Globus pallidus (tissue), 1 donor: ENCODE measurements around the gene RAP1GAP.

ENCODE experiments used
- DNase-seq: peaks from one replicate; pipeline ENCODE4 v3.0.0-alpha.2; 2015; ENCODE audit warnings: low spot score

RAP1GAP gene

DNA sequence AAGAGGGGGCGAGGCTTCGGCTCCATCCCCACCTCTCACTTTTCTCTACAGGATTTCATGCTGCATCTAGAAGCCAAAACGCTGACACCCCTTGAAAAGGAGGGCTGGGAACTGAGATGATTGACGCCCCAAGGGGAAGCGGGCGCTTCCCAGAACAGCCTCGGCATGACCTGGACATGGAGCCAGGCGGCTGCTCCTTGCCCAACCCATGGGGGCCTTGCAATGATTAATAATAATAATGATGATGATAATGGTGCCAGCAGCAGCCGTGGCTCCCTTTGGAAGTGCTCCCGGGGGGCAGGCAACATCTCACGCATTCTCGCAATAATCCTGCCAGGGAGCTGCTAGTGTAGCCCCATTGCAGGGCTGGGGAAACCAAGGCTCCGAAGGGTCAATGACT lies 78.2 kb downstream of the RAP1GAP start:
- DNase-seq = no peak

GRCh38 chr1:21590126-21590880 lies 78.9 kb downstream of the RAP1GAP start:
- DNase-seq = no peak

- no peak for DNase-seq
These were observed 79.5 kb downstream of the RAP1GAP start for GRCh38 chr1:21589618-21590017.

GRCh38 chr1:21587602-21587953 lies 81.6 kb downstream of the RAP1GAP start:
- DNase-seq = no peak

- DNase-seq = no peak
These were observed 82.1 kb downstream of the RAP1GAP start for GRCh38 chr1:21586846-21587601.

DNA sequence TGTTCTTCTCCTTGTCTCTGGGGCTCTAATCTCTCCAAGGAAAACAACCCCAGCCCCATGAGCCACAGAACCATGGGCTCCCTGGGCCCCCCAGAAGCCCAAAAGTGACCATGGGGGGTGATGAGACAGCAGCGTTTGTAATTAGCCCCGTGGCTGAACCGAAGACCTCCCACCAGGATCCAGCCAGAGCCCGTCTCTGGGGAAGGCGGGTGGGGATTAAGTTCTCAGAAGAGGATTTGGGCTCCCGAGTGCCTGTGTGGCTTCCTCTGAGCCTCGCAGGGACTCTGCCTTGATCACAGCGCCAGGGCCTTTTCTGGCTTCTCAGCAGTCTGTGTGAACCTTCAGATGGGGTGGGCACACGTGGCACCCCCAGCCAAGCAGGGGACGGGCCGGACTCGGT lies 82.9 kb downstream of the RAP1GAP start:
- no peak for DNase-seq

DNA sequence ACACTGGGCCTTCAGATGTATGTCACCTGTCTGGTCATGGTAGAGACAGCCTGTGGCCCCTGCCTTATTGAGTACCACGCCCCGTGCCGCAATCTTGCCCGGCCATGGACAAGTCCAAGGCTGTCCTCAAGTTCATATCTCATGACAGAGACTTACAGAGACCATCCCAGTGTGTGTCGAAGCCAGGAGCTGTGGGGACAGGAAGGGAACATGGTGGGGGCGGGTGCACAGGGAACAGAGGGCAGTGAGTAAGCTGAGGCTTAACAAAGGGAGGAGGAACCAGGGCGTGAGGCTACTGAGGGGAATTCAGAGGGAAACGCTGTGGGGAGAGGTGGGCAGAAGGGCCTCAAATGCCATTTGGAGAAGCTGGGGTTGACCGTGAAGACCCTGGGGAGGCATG lies 84.1 kb downstream of the RAP1GAP start:
- DNase-seq = no peak

DNA sequence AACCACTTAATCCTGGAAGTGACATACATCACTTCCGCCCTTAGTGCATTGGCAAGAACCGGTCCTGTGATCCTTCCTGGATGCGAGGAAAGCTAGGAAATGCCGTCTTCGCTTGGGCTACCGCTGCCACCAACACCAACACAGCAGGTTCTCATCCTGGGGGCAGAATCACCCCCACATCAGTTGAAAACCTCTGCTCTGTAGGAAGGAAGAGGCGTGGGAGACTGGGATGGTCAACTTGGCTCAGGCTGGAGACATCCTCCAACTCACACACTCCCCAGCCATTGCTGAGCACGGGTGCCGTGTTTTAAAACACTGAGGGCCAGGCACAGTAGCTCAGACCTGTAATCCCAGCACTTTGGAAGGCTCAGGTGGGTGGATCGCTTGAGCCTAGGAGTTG lies 85.1 kb downstream of the RAP1GAP start:
- no peak for DNase-seq

DNA sequence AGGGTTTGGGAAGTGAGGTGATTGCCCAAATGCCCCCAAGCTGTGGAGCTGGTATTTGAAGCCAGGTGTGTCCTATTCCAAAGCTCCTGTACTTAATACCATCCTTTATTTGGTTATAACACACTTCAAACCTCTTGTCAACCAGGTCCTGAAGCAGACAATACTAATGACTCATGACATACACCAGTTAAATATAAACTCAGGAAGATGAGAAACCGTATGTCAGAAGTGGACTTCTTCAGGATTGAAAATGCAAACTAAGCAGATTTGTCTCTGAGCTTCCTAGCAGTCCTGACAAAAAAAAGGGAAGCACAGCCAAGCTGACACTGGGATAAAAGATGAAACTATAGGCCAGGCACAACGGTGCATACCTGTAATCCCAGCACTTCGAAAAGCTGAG lies 89.4 kb downstream of the RAP1GAP start:
- no peak for DNase-seq

GRCh38 chr1:21577933-21578332 lies 91.2 kb downstream of the RAP1GAP start:
- DNase-seq = no peak

DNA sequence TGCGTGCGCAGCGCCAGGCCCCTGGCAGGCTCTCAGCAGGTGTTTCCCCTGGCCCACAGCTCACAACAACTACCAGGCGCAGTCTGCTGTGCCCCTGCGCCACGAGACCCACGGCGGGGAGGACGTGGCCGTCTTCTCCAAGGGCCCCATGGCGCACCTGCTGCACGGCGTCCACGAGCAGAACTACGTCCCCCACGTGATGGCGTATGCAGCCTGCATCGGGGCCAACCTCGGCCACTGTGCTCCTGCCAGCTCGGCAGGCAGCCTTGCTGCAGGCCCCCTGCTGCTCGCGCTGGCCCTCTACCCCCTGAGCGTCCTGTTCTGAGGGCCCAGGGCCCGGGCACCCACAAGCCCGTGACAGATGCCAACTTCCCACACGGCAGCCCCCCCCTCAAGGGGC lies 91.8 kb downstream of the RAP1GAP start:
- DNase-seq = no peak

GRCh38 chr1:21576798-21577187 lies 92.4 kb downstream of the RAP1GAP start:
- DNase-seq = no peak

GRCh38 chr1:21576031-21576797 lies 92.9 kb downstream of the RAP1GAP start:
- no peak for DNase-seq

GRCh38 chr1:21575351-21575942 lies 93.7 kb downstream of the RAP1GAP start:
- no peak for DNase-seq

GRCh38 chr1:21574466-21575151 lies 94.5 kb downstream of the RAP1GAP start:
- DNase-seq = no peak

- DNase-seq = no peak
These were observed 95.1 kb downstream of the RAP1GAP start for GRCh38 chr1:21573971-21574465.

GRCh38 chr1:21573475-21573874 lies 95.7 kb downstream of the RAP1GAP start:
- no peak for DNase-seq

DNA sequence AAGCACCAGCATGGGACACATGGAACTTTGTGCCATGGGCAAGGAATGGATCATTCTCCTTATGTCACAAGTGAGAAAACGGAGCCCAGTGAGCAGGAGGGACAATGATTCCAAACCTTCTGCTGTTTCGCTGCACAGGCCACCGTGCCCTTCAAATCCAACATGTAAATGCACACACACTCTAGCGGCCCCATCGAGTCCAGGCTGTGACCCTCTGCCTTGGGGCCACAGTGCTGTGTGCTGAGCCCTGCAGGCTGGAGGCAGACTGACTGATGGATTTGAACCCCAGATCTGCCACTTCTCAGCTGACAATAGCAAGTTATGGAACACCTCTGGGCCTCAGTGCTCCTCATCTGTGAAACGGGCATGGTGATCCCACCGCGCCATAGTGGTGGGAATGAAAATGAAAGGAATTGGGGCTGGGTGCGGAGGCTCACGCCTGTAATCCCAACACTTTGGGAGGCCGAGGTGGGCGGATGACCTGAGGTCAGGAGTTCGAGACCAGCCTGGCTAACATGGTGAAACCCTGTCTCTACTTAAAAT lies 96.4 kb downstream of the RAP1GAP start:
- DNase-seq = no peak

DNA sequence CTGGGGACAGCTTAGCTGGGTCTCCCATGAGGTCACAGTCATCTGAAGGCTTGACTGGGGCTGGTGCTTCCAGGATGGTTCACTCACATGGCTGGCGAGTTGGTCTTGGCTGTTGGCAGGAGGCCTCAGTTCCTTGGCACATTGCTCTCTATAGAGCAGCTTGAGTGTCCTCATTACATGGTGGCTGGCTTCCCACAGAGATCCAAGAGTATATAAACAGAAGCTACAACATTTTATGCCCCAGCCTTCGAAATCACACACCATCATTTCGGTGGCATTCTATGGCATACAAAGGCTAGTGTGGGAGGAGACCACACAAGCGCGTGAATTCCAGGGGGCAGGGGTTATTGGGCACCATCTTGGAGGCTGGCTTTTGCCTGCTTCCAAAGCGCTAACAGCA lies 96.9 kb downstream of the RAP1GAP start:
- no peak for DNase-seq

- no peak for DNase-seq
These were observed 98.3 kb downstream of the RAP1GAP start for GRCh38 chr1:21570885-21571284.

GRCh38 chr1:21570528-21570875 lies 98.7 kb downstream of the RAP1GAP start:
- no peak for DNase-seq
